GM21737 (cell line): ENCODE measurements around the gene HOXA10.

Experiments
- ATAC-seq: cut with Tn5 transposase; IDR thresholded peaks from one replicate; pipeline ENCODE4 v1.9.1; 2021; ENCODE audit warnings: mild to moderate bottlenecking, moderate library complexity; ENCODE audit not compliant: unreplicated experiment

The HOXA10 gene

DNA sequence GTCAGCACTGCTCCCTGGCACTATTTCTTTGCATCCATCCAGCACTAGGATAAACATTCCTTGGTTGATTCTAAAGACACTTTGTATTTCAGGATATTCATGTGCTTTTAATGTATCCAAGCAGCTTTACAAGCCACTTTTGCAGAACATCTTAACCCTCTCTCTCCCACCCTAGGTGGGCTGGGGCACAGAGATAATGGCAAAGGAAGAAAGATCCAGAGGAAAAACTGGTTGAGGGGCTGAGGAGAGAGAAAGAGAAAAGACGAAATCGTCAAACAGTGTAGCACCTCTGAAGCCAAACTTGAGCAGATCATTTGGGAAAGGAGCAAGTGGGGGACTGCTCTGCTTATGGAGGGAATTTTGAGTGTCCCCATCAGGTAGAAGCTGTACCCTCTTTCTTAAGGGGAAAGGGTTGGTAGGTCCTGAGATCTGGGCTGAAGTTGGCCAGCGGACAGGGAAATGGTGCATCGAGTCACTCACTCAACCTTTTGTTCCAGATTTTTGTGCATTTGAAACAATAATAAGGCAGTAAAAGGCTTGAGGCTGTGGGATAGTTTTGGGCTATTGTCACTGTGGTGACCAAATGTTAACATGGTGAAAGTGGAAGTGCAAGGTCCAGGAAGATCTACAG lies 30.0 kb upstream of the HOXA10 start:
- no peak for ATAC-seq

DNA sequence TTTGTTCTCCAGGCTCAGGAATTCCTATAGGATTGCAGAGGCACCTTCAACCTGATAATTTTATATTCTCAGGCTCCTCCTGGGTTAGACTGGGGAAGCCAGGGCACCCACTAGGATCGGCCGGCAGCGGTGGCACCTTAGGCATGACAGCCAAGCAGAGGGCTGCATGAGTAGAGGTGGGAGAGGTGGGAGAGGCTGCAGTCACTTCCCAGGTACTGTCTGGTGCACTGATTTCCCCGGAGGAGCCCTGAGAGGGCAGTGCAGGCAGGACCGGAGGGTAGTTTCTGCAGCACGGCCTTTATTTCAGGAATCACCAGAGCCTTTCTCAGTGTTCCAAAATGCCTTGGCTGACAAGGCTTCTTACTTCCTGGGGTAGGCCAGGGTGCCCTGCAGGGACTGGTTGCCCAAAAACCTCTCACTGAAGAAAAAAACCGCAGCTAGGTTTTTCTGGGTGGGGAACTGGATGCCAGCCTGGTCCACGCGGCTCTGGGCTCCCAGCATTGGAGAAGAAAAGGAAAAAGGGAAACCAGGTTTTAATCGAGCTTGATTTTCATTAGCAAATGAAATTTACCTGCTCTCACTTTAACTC lies 29.3 kb upstream of the HOXA10 start:
- ATAC-seq: no peak

DNA sequence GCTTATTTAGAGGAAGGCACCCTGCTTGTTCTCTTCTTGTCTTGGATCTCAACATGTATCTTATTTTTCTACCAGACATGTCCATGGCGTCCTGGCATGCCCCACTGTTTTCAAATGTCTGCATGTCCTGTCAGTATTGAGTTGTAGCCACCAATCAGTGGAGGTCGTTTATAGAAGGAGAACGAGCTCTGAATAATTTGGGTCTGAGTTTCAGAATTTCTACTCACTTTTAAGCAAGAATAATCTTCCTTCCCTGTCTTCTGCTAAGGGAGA lies 28.7 kb upstream of the HOXA10 start:
- ATAC-seq: no peak

- no peak for ATAC-seq
Measured at GRCh38 chr7:27202018-27202861, 28.1 kb upstream of the HOXA10 start.

- ATAC-seq: no peak
Measured at GRCh38 chr7:27201580-27202017, 27.5 kb upstream of the HOXA10 start.

- no peak for ATAC-seq
Measured at GRCh38 chr7:27200761-27201579, 26.9 kb upstream of the HOXA10 start.

- ATAC-seq: no peak
Measured at GRCh38 chr7:27199849-27200760, 26.0 kb upstream of the HOXA10 start, which contains the start of gene HOXA13. Gene HOXA13, minus strand, starts transcription at chr7:27200091. Its CDS starts 14 bp downstream, at chr7:27200077.

DNA sequence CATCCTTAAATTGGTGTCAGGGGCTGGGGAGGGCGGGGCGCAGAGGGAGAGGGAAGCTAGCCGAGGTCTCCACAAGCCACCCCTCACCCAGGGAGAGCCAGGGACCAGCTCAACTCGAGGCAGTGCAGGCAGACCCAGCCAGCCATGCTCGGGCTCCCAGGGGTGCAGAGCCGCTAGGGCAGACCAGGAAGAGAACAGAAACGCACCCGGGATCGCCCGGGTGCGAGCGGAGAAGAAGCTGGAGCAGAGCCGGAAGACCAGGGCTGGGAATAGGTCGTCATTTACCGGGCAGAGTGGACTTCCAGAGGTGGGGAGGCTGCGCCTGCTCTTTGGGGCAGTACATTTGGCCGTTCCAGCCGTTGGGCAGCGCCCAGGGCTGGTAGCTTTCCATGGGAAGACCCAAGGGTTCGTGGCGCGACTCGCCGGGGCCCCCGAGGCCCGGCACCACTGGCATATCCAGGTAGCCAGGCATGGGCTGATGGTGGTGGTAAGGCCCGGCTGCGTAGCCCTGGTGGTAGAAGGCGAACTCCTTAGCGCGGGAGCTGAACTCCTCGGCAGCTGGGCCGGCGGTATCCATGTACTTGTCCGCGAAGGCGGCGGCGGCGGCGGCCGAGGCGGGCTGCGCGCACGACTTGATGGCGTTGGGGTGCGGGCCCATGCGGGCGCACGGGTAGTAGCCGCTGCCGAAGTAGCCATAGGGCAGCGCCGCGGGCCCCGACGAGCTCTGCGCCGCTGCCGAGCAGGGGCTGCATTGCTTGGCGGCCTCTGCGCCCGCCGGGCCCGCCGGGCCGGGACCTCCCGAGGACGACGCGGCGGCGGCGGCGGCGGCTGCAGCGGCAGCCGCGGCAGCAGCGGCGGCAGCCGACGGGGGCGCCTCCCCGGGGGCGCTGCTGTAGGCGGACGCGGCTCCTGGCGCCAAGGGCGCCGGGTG lies 25.0 kb upstream of the HOXA10 start:
- no peak for ATAC-seq

GRCh38 chr7:27198138-27198841 lies 24.2 kb upstream of the HOXA10 start:
- ATAC-seq: no peak

GRCh38 chr7:27197137-27198042 lies 23.3 kb upstream of the HOXA10 start:
- ATAC-seq: no peak

DNA sequence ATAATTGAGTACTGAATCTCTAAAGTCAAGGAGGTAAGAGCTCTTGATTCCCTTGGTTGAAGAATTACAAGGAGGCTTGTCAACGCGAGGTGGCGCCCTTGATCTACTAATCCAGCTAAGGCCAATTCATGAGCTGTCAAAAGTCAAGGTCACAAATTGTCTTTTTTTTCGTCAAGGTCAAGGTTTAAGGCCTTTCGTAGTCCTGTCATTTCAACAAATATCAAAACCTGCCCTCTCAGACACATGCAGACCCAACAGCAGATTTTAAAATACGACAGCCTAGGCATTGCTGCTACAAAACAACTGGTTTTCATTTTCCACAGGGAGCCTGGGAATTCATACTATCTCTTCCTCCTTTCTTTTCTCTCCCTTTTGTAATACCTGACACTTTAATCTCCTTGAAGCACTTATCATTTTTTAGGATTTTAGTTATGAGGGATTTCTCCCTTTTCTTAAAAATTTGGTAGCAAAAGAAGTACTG lies 22.2 kb upstream of the HOXA10 start:
- ATAC-seq: no peak

DNA sequence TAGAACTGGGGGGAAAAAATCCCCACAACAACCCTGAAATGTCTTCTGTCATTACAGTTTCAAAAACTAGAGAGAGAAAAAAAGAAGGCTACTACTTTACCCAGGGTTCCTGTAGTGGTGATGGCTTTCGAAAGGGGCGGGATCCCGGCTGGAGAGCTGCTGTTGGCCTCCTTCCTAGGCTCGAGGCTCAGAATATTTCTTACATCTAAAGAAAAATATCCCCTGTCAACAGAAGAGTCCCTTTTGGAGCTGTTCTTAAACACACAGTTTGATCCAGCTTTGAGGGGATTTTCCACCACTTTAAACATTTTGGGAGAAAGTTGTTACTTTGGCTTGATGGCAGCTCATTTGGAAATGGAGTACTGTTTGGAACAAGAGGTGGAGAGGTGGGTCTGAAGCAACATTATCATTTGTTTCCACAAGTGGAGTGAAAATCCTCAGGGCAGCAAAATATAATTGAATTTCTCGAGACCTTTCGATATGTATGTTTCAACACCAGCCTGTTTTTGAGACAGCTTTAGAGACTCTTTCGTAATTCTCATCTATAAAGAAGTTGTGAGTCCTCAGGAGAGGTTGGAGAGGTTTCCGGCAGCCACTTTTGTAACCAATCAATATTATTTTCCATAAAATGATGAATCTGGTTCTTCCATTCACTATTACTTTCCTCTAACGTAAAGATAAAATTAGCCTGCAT lies 20.7 kb upstream of the HOXA10 start:
- ATAC-seq: no peak

DNA sequence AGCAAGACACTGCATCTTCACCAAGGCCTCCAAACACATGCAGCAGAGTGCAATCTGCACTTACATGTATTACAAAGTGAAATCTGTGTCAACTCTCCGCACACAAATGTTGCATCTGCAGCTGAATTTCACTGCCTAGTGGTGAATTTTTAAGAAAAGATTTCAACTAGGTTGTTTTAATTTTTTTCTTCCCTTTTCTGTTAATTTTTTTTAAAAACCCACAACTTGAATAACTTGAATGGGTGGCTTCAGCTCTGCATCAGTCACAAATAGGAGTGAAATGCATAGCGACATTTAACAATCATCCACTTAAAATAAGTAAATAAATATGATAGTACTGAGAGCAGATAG lies 19.9 kb upstream of the HOXA10 start:
- ATAC-seq: no peak

- no peak for ATAC-seq
Measured at GRCh38 chr7:27193335-27194001, 19.3 kb upstream of the HOXA10 start.

GRCh38 chr7:27192546-27193334 lies 18.6 kb upstream of the HOXA10 start:
- no peak for ATAC-seq
